GM23338 (cell line): Measurements from ENCODE around the gene KCNC4.

Experiments used
- CREB1 ChIP-seq: fragments of 250-450 bp; sonication (Bioruptor Pico); IDR thresholded peaks from 2 replicates; pipeline ENCODE4 v1.5.0; 2020; ENCODE audit warnings: low read depth, mild to moderate bottlenecking, moderate library complexity
- CTCF ChIP-seq, 2 experiments: fragments of 200-600 bp in 1 of 2; sonication (generic) in 1 of 2; conservative IDR thresholded peaks; 2 replicates each; pipeline versions ENCODE4 v1.5.1 to v1.6.1; 2016 to 2017; ENCODE audit warnings: antibody characterized with exemption in 2 of 2, low read depth in 2 of 2, mild to moderate bottlenecking in 2 of 2, moderate library complexity in 1 of 2
- EZH2 ChIP-seq: fragments of 200-600 bp; sonication (generic); IDR thresholded peaks from one replicate; pipeline ENCODE4 v1.8.0; 2017; ENCODE audit warnings: antibody characterized with exemption, mild to moderate bottlenecking, low read depth; ENCODE audit not compliant: unreplicated experiment
- EZH2phosphoT487 ChIP-seq: fragments of 200-600 bp; sonication (generic); IDR thresholded peaks from one replicate; pipeline ENCODE4 v1.8.1; 2018; ENCODE audit warnings: antibody characterized with exemption; ENCODE audit not compliant: unreplicated experiment
- JUNB ChIP-seq: IDR thresholded peaks from one replicate; pipeline ENCODE4 v1.6.1; 2016; ENCODE audit warnings: antibody characterized with exemption; ENCODE audit not compliant: unreplicated experiment
- POLR2AphosphoS5 ChIP-seq: IDR thresholded peaks from 2 replicates; pipeline ENCODE4 v1.6.1; 2016; ENCODE audit warnings: antibody characterized with exemption, low read depth
- ZNF331 ChIP-seq: fragments of 250-450 bp; sonication (Bioruptor Pico); IDR thresholded peaks from 2 replicates; pipeline ENCODE4 v1.5.0; 2020; ENCODE audit warnings: low read depth, mild to moderate bottlenecking, moderate library complexity
- TF ChIP-seq, protein P1 (sequence below): fragments of 250-450 bp; sonication (Bioruptor Pico); IDR thresholded peaks from 2 replicates; pipeline ENCODE4 v1.5.0; 2020; ENCODE audit warnings: mild to moderate bottlenecking, moderate library complexity
- TF ChIP-seq, protein P2 (sequence below): IDR thresholded peaks from one replicate; pipeline ENCODE4 v1.6.1; 2018; ENCODE audit warnings: antibody characterized with exemption; ENCODE audit not compliant: unreplicated experiment
- TF ChIP-seq, protein P3 (sequence below): IDR thresholded peaks from 2 replicates; pipeline ENCODE4 v1.6.1; 2016; ENCODE audit warnings: antibody characterized with exemption

GRCh38 chr1:110161165-110161564 lies 48.9 kb upstream of the KCNC4 start:
- no peak for TF ChIP-seq CTCF (conservative IDR thresholded peaks at IDR 0.05; ENCODE audit: low read depth in 2 of 2)
- TF ChIP-seq EZH2: no peak
- no peak for TF ChIP-seq POLR2AphosphoS5
- no peak for TF ChIP-seq CREB1
- TF ChIP-seq, protein P1, sequence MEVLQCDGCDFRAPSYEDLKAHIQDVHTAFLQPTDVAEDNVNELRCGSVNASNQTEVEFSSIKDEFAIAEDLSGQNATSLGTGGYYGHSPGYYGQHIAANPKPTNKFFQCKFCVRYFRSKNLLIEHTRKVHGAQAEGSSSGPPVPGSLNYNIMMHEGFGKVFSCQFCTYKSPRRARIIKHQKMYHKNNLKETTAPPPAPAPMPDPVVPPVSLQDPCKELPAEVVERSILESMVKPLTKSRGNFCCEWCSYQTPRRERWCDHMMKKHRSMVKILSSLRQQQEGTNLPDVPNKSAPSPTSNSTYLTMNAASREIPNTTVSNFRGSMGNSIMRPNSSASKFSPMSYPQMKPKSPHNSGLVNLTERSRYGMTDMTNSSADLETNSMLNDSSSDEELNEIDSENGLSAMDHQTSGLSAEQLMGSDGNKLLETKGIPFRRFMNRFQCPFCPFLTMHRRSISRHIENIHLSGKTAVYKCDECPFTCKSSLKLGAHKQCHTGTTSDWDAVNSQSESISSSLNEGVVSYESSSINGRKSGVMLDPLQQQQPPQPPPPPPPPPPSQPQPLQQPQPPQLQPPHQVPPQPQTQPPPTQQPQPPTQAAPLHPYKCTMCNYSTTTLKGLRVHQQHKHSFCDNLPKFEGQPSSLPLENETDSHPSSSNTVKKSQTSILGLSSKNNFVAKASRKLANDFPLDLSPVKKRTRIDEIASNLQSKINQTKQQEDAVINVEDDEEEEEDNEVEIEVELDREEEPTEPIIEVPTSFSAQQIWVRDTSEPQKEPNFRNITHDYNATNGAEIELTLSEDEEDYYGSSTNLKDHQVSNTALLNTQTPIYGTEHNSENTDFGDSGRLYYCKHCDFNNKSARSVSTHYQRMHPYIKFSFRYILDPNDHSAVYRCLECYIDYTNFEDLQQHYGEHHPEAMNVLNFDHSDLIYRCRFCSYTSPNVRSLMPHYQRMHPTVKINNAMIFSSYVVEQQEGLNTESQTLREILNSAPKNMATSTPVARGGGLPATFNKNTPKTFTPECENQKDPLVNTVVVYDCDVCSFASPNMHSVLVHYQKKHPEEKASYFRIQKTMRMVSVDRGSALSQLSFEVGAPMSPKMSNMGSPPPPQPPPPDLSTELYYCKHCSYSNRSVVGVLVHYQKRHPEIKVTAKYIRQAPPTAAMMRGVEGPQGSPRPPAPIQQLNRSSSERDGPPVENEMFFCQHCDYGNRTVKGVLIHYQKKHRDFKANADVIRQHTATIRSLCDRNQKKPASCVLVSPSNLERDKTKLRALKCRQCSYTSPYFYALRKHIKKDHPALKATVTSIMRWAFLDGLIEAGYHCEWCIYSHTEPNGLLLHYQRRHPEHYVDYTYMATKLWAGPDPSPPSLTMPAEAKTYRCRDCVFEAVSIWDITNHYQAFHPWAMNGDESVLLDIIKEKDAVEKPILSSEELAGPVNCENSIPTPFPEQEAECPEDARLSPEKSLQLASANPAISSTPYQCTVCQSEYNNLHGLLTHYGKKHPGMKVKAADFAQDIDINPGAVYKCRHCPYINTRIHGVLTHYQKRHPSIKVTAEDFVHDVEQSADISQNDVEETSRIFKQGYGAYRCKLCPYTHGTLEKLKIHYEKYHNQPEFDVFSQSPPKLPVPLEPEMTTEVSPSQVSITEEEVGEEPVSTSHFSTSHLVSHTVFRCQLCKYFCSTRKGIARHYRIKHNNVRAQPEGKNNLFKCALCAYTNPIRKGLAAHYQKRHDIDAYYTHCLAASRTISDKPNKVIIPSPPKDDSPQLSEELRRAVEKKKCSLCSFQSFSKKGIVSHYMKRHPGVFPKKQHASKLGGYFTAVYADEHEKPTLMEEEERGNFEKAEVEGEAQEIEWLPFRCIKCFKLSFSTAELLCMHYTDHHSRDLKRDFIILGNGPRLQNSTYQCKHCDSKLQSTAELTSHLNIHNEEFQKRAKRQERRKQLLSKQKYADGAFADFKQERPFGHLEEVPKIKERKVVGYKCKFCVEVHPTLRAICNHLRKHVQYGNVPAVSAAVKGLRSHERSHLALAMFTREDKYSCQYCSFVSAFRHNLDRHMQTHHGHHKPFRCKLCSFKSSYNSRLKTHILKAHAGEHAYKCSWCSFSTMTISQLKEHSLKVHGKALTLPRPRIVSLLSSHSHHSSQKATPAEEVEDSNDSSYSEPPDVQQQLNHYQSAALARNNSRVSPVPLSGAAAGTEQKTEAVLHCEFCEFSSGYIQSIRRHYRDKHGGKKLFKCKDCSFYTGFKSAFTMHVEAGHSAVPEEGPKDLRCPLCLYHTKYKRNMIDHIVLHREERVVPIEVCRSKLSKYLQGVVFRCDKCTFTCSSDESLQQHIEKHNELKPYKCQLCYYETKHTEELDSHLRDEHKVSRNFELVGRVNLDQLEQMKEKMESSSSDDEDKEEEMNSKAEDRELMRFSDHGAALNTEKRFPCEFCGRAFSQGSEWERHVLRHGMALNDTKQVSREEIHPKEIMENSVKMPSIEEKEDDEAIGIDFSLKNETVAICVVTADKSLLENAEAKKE (CRISPR knock-in tag): no peak
- TF ChIP-seq, protein P2, sequence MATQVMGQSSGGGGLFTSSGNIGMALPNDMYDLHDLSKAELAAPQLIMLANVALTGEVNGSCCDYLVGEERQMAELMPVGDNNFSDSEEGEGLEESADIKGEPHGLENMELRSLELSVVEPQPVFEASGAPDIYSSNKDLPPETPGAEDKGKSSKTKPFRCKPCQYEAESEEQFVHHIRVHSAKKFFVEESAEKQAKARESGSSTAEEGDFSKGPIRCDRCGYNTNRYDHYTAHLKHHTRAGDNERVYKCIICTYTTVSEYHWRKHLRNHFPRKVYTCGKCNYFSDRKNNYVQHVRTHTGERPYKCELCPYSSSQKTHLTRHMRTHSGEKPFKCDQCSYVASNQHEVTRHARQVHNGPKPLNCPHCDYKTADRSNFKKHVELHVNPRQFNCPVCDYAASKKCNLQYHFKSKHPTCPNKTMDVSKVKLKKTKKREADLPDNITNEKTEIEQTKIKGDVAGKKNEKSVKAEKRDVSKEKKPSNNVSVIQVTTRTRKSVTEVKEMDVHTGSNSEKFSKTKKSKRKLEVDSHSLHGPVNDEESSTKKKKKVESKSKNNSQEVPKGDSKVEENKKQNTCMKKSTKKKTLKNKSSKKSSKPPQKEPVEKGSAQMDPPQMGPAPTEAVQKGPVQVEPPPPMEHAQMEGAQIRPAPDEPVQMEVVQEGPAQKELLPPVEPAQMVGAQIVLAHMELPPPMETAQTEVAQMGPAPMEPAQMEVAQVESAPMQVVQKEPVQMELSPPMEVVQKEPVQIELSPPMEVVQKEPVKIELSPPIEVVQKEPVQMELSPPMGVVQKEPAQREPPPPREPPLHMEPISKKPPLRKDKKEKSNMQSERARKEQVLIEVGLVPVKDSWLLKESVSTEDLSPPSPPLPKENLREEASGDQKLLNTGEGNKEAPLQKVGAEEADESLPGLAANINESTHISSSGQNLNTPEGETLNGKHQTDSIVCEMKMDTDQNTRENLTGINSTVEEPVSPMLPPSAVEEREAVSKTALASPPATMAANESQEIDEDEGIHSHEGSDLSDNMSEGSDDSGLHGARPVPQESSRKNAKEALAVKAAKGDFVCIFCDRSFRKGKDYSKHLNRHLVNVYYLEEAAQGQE: no peak
- no peak for TF ChIP-seq EZH2phosphoT487
- TF ChIP-seq, protein P3, sequence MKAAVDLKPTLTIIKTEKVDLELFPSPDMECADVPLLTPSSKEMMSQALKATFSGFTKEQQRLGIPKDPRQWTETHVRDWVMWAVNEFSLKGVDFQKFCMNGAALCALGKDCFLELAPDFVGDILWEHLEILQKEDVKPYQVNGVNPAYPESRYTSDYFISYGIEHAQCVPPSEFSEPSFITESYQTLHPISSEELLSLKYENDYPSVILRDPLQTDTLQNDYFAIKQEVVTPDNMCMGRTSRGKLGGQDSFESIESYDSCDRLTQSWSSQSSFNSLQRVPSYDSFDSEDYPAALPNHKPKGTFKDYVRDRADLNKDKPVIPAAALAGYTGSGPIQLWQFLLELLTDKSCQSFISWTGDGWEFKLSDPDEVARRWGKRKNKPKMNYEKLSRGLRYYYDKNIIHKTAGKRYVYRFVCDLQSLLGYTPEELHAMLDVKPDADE: no peak
- no peak for TF ChIP-seq ZNF331
- no peak for TF ChIP-seq JUNB
